NCI-H2029 treated with DMSO at 0.1 percent for 48 hours (cell line): Measurements from ENCODE around the gene THOC1.
"Not testable (repeated sequence)": the region's sequence is repeated elsewhere in the genome, so short reads cannot be mapped to it uniquely, and the experiment has no call there.

Experiments
- DNase-seq: peaks from one replicate; lab custom pipeline; 2025; lab: John Stamatoyannopoulos, UW

Gene THOC1, protein sequence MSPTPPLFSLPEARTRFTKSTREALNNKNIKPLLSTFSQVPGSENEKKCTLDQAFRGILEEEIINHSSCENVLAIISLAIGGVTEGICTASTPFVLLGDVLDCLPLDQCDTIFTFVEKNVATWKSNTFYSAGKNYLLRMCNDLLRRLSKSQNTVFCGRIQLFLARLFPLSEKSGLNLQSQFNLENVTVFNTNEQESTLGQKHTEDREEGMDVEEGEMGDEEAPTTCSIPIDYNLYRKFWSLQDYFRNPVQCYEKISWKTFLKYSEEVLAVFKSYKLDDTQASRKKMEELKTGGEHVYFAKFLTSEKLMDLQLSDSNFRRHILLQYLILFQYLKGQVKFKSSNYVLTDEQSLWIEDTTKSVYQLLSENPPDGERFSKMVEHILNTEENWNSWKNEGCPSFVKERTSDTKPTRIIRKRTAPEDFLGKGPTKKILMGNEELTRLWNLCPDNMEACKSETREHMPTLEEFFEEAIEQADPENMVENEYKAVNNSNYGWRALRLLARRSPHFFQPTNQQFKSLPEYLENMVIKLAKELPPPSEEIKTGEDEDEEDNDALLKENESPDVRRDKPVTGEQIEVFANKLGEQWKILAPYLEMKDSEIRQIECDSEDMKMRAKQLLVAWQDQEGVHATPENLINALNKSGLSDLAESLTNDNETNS

DNA sequence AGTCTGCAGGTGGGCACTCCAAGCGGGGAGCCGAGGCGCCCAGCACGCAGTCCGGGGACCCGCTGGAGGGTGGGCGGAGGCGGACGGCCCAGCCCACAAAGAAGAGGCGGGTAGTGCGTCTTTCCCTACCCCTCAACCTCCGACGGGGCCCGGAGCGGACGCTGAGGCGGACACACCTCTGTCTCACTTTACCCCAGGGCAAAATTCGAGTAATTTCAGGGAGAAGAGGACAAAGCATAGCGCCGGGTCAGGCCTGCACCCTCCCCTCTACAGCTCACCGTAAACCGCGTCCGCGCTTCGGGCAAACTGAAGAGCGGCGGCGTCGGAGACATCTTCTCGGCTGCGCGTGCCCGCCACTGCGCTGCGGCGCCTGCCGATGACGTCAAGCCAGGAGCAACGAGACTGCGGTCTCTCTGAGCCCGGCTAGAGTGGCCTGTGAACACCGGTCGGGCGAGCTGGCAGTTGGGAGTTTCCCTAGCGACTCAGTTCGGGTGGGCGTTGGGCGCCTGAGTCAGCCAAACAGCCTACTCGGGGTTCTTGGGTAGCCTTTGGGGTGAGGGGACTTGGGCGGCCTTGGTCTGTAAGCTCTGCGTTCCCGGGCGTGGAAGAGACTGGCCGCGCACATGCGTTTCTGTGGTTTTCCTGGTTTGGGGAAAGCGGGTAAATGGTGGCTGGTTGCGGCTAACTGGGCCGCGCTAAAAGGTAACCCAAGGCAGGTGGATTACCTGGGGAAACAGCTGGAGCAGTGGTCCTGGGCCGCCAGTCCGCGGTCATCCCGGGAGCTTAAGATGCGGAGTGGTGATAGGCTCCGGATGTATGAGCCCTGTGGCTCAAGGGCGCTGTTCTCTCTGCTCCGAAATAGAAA lies at the start of gene THOC1:
THOC1 (minus strand) TSS at position 360 of the 865 bp plus-strand sequence; CDS start at position 332, 28 bp downstream.
- DNase-seq: peak; percentile 20

DNA sequence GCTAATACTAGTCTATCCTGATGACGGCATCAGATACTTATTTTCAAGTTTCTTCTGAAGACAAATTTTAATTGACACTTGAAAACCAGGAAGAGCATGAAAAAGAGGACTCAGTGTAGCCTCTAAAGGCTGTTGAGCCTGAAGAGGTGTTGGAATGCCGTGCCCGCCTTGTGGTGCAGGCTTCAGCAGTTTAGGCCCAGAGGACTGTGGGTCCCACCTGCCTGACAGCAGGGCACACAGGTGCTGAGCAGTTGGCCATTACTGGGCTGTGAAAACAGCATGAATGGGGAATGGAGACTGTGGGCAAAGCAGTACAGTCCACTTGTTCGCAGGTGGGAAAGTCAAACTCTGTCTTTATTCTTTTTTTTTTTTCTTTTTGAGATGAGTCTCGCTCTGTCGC lies 49.8 kb upstream of the THOC1 start:
- no peak for DNase-seq

DNA sequence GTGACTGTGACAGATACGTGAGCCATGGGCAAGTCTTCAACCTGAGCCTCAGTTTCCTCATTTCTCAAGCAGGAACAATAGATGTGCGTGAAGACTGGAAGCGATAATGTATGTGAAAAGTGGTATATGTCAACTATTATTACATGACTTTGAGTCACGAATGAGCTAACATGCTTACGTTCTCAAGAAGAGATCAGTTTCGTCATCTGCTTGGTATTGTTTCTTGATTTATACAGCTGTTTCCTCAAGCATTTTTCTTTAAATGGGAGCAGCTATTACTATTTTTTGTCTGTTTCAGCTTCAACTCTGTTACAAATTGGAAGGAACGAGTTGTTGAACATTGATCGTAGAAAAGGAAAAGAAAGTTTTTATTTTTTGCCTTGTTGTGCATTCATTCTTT lies 48.5 kb upstream of the THOC1 start:
- DNase-seq: no peak

DNA sequence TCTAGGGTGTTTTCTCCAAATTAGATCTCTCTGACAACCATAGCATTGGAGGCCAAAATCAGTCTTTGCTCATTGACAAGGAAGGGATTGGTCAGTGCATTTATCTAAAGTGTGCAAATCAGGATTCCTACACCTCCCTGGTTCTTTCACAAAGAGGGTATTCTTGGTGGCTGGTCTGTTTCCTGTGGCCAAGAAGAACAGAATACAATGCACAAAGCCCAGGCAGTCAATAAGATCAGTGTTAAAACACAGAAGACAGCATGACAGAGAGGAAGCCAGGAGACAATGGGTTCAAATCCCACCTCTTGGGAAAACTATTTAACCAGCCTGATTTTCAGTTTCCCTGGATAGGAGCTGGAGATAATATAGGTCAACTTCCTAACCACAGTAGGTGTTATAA lies 46.1 kb upstream of the THOC1 start:
- no peak for DNase-seq

DNA sequence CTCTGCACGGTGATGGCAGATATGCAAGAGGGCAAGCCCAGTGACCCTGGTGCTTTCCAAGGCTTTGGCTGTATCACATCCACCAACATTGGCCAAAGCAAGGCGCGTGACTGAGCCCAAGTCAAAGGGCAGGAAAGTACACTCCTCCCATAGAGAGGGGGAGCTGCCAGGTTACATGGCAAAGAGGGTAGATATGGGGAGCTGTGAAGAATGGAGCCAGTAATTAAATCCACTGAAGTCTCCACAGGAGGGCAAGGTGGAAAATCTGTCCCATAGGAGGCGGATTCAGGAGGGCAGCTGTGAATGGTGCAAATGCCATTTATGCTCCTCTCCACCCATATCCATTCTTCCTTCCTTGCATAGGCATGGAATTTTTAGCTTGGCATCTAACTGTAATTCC lies 44.6 kb upstream of the THOC1 start:
- no peak for DNase-seq

DNA sequence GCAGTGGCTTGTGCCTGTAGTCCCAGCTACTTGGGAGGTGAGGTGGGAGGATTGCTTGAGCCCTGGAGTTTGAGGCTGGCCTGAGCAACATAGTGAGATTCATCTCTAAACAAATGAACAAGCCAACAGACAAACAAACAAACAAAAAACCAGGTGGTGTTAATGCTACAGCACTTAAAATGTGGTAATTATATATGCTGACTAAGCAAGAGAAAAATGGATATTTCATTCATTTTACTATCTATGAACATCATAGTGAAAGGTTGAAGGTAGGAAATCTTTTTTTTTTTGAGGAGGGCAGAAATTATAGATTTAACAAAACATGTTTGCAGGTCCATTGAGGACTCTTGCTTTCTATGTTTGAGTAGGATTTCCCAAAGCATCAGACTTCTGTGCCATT lies 42.2 kb upstream of the THOC1 start:
- no peak for DNase-seq

DNA sequence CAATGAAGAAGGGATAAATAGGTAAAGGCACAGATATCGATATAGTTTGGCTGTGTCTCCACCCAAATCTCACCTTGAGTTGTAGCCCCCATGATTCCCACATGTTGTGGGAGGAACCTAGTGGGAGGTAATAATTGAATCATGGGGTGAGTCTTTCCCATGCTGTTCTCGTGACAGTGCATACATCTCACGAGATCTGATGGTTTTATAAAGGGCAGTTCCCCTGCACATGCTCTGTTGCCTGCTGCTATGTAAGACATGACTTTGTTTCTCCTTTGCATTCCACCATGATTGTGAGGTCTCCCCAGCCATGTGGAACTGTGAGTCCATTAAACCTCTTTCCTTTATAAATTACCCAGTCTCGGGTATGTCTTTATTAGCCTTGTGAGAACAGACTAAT lies 40.2 kb upstream of the THOC1 start:
- not testable (repeated sequence) for DNase-seq

DNA sequence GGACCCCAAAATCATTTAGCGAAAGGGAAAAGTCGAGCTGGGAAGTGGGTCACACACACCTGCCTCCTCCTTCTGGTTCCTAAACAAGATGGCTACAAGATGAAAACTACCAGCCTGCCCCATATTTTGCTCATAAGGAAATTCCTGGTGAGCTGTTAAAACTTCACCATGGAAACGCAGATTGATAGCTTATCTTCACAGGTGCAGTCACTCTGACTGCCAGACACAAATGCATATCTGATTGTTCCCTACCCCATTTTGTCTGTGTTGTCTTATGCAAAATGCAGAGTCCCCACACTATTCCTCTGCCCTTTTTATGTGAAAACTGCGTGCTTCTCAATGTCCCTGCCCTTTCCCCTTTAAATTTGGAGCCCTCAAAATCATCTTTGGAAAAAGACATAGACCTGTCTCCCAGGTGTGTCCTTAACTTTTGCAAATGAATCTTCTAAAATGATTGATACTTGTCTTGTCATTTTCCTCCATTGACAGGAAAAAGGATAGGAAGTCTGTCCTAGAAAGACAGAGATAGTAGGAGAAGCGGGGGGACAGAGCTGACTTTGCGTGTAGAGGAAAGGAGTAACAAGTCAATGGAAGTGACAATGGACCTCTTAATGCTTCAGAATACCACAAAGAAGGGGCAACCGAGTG lies 38.9 kb upstream of the THOC1 start:
- no peak for DNase-seq

DNA sequence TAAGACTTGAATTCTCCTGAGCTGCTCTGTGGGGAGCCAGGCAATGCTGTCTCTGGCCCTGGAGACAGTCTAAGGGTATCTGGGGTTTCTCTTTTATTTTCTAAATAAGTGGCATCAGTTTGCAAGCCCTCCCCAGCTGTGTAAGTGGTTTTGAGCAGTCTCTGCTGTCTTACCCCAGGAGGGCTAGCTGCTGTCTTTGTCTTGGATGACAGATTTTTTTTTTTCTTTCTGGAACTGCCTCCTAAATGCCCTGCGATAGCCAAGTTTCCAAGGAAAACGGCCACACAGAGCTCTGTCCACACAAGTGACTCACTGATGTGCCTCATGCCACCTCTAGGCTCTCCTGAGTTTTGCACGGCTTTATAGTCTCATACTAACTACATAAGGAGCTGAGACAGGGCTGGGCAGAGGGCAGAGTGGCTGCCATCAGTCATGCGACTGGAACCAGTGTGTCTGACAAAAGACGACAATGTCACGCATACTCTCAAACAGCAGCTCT lies 37.2 kb upstream of the THOC1 start:
- no peak for DNase-seq

DNA sequence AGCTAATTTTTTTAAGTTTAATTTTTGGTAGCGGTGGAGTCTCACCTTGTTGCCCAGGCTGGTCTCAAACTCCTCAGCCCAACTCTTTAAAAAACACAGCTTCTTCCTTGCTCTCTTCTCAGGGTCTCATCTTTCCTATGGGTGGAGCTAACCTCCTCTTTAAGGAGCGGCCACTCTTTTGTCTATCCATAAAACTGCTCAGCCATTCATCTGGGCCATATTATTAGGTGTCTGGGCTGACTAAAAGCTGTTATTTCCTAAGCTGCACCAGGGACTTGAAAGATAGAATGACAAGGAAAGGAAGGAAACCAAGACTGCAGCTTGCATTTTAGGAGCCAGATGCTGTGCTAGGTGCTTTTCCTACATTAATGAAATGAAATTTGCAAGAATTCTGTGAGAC lies 35.8 kb upstream of the THOC1 start:
- no peak for DNase-seq

DNA sequence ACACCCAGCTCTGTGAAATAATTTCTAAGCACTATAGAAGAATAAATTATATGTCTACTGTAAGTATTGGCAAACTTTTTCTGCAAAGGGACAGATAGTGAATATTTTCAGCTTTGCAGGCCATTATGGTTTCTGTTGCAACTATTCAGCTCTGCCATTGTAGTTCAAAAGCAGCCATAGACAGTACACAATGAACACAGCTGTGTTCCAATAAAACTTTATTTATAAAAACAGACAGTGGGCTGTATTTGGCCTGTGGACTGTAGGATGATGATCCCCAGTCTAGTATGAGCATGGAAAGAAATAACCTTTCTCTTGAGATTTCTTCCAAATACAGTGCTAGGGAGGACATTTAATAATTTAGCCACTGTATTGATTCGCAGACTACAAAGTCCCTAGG lies 35.2 kb upstream of the THOC1 start:
- no peak for DNase-seq

DNA sequence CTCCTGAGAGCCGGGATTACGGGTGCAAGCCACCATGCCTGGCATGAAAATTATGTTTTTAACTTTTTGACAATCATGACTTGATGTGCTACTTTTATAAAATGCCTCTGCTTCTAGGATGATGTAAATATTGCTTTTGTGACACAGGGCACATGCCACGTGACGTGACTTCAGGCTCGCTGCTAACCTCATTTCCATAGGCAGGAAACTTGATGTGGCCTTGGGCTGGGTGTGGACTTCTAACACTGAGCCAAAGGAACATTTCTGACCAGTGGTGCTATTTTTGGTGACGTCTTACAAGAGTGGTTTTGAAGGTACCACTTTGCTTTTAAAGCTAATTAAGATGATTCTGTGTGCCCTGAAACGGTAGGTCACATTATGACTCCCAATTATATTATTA lies 34.2 kb upstream of the THOC1 start:
- no peak for DNase-seq

DNA sequence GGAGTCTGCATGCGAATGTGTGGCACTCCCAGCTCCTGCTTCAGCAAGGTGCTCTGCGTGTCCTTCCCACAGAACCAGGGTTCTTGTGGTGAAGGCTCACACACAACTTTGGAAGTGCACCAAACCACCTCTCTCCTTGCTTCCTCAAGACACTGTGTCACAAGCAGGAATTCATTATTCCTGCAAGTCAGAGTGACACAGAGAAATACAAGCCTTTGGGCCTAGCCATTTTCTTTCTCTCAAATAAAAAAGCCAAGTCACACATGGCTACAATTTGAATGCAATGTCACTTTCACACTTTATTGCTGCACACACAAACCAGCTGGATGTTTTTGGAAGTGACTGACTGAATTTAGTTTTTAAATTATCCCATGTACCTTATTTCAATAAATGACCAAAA lies 30.1 kb upstream of the THOC1 start:
- DNase-seq: no peak

DNA sequence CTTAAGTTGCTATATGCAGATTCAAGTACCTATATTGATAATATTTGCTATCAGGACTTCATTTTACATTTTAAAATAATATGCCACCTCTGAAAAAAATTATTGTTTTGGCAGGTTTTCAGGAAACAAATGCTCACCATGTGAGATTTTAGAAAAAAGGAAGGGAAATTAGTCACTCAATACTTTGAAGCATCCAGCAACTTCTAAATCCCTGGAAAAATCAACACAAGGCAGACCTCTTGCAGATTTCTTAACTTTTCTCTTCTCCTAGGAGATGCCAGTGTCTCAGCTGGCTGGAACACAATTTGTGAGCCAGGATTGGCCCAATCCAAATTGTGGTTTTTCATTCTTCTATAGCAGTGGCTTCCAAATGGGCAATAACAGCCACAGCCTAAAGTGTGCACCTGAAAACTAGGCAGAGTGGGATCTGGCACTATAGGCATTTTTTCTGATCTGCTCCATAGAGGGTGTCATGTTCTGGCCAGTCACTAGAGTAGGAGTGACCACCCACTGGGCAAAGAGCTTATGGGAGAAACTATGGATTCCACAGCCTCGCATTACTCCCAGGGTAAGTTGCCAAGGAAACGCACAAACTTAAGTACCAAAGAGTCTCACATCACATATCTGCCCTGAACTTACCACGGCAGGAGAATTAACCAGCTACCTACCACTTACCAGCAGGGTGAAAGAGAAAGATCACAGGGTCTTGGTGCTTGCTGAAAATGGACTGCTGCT lies 28.1 kb upstream of the THOC1 start:
- DNase-seq: no peak

DNA sequence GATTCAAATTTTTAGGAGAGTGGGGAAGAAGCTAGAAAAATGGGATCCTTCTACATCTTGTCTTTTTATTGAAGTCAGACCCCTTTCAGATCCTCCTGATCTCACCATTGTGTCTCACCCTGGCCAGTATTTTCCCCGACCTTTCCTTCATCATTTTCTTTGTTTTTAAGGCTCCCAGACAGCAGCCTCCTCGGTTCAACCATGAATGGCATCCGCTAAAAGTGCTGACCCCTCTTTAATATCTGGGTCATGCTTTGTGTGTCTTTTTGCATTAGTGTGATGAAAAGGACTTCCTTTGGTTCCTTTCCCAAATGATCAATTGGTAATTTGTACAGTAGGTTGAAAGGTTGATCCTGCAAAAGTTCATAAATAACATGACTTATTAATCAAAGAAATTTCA lies 26.7 kb upstream of the THOC1 start:
- DNase-seq: no peak

DNA sequence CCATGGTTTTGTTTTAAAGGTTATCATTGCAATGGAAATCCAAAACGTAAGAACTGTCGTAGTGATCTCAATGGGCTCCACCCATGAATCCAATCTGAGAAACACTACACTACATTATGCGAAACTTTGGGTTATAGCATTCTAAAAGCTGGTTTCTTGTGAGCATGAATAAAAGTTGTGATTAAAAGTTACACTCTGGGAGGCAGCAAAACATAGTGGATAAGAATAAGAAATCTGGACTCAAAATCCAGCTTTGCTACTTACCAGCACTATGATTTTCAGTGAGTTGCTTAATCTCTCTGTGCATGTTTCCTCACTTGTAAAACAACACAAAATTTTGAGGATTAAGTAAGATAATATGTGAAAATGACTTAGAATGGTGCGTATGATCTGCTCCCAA lies 25.7 kb upstream of the THOC1 start:
- DNase-seq: no peak

DNA sequence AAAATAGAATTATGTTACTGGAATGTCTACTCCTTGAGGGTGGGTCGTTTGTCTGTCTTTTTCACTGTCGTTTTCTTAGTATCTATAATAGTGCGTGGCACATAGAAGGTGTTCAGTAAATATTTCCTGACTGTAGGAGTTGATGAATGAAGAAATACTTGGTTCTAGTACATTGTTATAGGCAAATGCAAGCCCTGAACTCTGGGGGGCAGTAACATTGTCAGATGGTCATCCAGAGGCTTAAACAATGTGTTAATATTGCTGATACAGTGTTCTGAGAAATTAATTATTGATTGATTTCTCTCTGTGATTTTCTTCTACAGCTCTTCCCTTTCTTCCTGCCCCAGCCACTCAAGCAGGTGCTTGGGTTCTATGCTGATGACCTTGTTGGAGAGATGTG lies 24.4 kb upstream of the THOC1 start:
- DNase-seq: no peak

DNA sequence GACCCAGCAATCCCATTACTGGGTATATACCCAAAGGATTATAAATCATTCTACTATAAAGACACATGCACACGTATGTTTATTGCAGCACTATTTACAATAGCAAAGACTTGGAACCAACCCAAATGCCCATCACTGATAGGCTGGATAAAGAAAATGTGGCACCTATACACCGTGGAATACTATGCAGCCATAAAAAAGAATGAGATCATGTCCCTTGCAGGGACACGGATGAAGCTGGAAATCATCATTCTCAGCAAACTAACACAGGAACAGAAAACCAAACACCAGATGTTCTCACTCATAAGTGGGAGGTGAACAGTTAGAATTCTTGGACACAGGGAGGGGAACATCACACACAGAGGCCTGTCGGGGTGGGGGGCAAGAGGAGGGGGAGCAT lies 22.1 kb upstream of the THOC1 start:
- not testable (repeated sequence) for DNase-seq

DNA sequence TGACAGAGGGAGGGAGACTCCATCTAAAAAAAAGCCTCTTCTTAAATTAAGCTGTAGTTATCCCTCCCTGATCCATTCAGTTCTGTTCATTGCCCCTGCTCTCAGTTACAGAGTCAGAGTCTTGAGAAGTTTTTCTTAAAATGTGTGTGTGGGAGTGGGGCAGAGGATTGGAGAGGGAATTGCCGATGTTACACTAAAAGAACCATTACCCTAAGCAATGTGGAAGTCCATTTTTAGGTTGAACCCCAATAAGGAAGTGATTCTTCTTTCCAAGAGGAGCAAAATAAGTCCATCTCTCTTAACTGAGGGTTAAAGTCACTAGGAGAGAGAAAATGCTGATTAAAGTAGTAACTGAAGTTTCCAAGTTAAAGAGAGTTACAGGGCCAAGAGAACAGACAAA lies 21.2 kb upstream of the THOC1 start:
- DNase-seq: no peak

DNA sequence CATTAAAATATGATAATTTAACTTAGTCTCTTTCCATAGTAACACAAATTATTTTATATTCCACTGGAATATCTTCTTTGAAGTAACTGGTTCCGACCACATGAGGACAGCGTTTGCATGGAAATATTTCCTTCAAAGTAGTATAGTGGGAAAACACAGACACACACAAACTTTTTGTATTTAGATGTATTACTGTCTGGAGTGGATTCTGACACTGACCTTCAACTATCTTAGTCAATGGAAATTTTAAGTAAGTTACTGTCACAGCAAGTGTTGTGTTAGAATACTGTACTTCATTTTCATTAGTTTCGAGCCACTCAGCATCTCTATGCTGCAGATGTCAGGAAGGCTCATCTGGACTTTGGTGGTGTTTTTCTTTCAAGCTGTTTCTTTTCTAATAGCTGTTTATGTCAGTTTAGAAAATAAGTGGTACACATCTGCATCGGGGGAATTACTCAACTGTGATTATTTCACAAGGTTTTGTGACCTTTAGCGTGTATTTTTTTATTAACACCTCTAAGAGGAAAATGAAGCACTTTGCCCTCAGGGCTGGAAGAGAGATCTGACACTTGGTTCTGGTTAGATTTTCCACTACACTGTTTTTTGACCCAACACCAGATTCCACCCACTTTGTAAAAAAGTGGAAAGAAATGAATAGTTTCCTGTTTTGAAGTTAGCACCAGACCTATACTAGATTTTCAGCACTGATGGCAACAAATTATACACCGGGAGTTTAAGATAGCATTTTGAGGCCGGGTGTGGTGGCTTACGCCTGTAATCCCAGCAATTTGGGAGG lies 18.9 kb upstream of the THOC1 start:
- no peak for DNase-seq

DNA sequence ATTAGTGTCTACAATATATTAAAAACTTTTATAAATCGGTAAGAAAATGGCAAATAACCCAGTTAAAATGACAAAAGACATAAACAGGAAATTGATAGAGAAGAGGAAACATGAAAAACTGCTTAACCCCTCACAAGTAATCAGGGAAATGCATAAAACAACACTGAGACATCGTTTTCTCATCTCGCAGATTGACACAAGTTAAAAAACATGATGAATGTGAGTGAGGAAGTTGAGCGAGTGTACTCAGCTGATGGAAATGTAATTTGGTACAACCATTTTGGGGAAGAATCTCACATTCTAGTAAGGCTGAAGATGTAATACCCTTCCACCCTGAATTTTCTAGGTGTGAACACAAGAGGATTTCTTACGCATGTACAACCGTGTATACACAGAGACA lies 18.0 kb upstream of the THOC1 start:
- no peak for DNase-seq
